AG08395 (cell line): ENCODE measurements around the gene XIRP1.

ENCODE experiments used
- DNase-seq: peaks from one replicate; pipeline ENCODE4 v3.0.0; 2012; ENCODE audit warnings: mixed read lengths, low spot score

XIRP1 gene

GRCh38 chr3:39142067-39142466, 50.3 kb downstream of the XIRP1 start:
- no peak for DNase-seq

DNA sequence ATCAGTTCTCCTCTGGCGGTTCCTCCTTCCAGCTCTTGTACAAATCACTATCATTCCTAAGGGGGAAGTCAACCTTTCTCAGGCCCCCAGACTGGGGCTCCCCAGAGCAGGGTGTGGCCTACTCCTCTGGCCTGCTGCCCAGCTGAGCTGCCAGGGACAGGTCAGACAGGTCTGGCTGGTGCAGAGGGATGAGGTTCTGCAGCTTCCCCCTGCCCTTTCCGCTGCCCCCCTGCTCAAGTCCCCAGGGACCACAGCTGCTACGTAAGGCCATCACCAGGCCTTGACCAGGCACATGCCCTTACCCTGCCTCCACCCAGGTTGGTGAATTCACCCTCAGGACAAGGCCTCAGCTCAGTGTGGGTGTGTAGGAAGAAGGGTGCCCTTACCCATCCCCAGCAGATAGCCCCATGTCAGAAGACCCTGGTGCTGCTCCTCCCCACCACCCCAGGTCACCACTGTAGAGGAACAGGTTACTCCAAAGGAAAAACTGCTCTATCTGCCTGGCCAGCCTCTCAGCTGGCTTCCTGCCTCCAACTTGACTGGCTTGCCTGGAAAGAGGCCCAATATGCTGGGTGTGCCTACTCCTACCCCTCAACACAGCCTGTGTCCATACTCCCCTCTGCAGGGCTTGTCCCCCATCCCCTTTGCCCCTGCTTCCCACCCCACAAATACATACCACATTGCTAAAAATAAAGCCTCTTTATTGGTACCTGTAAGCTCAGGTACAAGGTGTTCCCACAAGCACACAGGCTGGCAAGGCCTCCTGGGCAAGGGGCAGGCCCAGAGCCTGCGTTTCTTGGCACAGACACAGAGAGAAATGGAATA, 51.0 kb downstream of the XIRP1 start:
- no peak for DNase-seq

DNA sequence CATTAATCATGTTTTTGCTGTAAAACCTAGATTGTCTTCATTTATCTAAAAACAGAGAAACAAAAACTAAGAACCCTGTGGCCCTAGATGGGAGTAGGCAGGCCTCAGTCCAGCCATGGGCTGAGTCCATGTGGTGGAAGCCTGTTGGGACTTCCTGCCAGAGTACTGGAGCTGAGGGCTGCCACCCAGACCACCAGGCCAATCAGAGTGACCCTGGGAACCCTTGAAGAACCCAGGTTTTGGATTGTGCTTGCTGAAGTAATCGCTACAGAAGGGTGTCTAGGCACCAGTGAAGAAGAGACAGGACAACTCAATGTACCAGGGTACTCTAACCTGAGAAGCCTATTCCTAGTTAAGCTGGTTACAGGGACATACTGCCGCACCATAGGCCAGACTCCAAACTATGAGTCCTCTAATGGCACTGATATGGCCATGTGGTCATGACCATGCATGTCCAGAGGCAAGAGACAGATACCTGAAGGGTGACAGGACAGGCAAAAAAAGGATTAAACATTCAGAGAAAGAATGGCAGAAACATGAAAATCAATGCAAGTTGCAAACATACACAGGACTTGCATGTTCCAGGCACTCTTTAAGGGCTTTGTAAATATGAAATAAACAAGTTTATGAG, 51.9 kb downstream of the XIRP1 start:
- no peak for DNase-seq

GRCh38 chr3:39139442-39139841, 53.0 kb downstream of the XIRP1 start:
- DNase-seq, result no peak

DNA sequence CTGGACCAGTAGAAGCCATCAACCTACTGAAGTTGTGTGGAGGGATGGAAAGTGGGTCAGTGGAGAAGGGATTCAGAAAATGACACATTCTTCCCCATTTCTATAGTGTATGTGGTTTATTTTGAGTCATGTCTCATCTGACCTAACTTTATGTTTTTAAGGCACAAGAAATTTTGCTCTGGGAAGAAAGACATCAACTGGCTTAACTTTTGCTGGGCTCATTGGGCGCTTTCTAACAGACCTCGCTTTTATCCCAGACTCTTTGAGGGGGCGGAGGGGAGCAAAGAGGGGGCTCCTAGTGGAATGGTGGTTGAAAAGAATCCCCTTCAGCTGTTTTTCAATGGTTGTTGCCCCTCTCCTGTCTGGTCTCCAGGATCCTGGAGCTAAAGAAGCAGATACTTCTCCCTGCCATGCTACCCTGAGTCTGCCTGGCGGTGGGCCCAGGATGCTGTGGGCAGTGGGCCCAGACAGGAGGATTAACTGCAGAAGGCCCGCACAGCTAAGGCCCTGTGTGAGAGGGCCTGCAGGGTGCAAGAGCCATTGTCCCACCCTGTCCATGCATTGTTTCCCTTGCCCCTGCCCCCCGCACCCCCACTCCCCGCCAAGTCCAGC, 53.5 kb downstream of the XIRP1 start:
- DNase-seq, result peak; percentile 25

GRCh38 chr3:39137991-39138803, 54.2 kb downstream of the XIRP1 start:
- no peak for DNase-seq

GRCh38 chr3:39137435-39137936, 54.9 kb downstream of the XIRP1 start:
- DNase-seq, result no peak

- DNase-seq, result no peak
Observed at GRCh38 chr3:39136533-39137434, 55.6 kb downstream of the XIRP1 start.

- no peak for DNase-seq
Observed at GRCh38 chr3:39135170-39135805, 57.1 kb downstream of the XIRP1 start.

- no peak for DNase-seq
Observed at GRCh38 chr3:39134305-39134704, 58.1 kb downstream of the XIRP1 start.

DNA sequence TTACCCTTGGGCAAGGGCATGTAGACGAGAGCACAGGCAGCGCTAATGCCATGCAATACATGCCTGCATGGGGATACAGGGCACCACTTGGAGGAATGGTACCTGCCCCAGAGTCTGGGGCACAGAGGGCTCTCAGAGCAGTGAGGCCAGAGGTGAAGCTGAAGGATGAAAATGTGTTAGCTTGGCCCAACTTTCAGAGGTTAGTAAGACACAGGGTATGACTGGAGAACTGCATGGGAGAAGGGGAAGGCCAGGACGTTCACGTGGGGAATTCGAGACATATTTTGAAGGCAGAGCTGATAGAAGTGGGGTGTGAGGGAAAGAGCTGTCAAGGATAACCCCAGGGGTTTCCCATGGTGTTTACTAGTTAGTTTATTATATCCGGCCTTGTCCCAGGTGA, 58.6 kb downstream of the XIRP1 start:
- no peak for DNase-seq
